Measurements from ENCODE around the gene ANGPTL1. TPM values are rescaled to one million over a fixed set of nuclear protein-coding genes. Genes with fewer than 3 reads are reported as not detected.

ANGPTL1 gene
- total RNA-seq, 2 experiments from 2014 or later: not detected

DNA sequence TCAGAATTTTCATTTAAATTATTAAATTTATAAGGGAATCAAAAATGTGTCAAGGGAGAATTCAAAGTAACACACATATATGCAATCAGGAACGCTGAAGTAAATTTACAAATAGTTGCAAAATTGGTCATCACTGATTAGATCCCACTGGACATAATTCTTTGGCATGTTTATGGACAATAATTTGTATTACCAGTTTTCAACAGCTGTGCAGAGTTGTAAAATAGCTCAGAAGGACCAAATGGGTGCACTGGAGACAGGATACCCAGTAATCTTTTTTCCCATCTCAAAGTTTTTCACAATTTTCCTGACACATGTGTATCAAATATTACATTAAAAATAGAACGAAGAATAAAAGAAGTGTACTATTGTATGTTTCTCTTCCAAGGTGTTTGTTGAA, 4.1 kb upstream of the ANGPTL1 start:
- POLR2A ChIA-PET: interaction anchor here (1.3 kb wide), 1 partner anchor 8 kb away, joined by 4 read pairs; no protein-coding TSS in a partner anchor

DNA sequence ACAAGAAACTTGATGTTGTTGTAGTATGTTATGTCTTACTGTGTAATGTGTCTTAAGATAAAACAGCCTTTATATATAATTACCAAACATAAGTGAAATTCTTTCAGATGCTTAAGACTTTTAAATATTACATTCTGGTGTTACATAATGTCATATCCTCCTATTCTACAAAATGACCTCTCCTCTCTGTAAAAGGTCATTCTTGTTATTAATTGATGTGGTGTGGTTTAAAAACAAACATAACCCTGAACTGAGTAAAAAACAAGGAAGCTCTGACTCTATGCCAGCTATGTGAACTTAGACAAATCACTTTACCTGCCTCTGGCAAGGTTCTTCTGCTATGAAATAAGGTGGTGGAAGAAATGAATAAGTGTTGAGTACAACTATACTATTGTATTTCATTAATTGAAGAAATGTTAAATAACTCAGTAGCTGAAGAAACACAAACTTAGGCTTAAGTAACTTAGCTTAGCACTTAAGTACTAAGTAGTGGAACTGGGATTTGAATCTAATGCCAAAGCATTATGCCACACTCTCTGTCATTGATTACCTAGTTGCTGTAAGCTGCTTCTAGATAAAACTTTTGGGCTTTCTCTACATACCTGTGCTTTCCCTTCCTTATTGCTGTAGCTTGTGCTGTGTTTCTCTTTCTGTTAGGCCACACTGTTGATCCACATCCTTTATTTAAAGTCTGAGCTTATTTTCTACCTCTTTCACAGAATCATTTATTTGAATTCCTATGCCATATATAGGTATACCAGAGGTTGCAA, 859 bp upstream of the ANGPTL1 start:
- CTCF ChIA-PET (ENCODE audit: unreplicated experiment): no interaction called here
- TF ChIP-seq EZH2phosphoT487 (IDR thresholded peaks at IDR 0.05; ENCODE audit: borderline replicate concordance, low read depth, low read length): no peak
- TF ChIP-seq, protein P1, sequence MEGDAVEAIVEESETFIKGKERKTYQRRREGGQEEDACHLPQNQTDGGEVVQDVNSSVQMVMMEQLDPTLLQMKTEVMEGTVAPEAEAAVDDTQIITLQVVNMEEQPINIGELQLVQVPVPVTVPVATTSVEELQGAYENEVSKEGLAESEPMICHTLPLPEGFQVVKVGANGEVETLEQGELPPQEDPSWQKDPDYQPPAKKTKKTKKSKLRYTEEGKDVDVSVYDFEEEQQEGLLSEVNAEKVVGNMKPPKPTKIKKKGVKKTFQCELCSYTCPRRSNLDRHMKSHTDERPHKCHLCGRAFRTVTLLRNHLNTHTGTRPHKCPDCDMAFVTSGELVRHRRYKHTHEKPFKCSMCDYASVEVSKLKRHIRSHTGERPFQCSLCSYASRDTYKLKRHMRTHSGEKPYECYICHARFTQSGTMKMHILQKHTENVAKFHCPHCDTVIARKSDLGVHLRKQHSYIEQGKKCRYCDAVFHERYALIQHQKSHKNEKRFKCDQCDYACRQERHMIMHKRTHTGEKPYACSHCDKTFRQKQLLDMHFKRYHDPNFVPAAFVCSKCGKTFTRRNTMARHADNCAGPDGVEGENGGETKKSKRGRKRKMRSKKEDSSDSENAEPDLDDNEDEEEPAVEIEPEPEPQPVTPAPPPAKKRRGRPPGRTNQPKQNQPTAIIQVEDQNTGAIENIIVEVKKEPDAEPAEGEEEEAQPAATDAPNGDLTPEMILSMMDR (conservative IDR thresholded peaks at IDR 0.05; ENCODE audit: low read length): no peak
- H3K4me2 ChIP-seq (ENCODE audit: low read length): no peak overlapping the region

More for the DNA sequence above, 4.1 kb upstream of the ANGPTL1 start:
- no peaks in the 10 kb centered on the region for H3K9me3 ChIP-seq (ENCODE audit: low read length)
- TF ChIP-seq, protein P1 (conservative IDR thresholded peaks at IDR 0.05; ENCODE audit: low read length): no peak
- no peak for TF ChIP-seq EZH2phosphoT487 (IDR thresholded peaks at IDR 0.05; ENCODE audit: borderline replicate concordance, low read depth, low read length)
- CTCF ChIA-PET (ENCODE audit: unreplicated experiment): no interaction called here
- no peaks in the 10 kb centered on the region for H3K9me2 ChIP-seq (ENCODE audit: insufficient read depth, low read length)
- intact Hi-C loops (cut with micrococcal nuclease; ENCODE audit: unreplicated experiment): no loop called here
- no peaks in the 10 kb centered on the region for H3K79me2 ChIP-seq (ENCODE audit: insufficient read depth, low read depth, low read length)
- H3K27ac ChIP-seq (ENCODE audit: low read depth, low read length, poor library complexity, severe bottlenecking): no peak overlapping the region
- H2AFZ ChIP-seq (ENCODE audit: low read length): no peak overlapping the region
- DNase-seq (ENCODE audit: low spot score): no peak
- no peaks in the 10 kb centered on the region; the same call in 1 of the 2 replicates for H4K20me1 ChIP-seq (ENCODE audit: insufficient read depth, low read length)
- no TSS peak for BruUV-seq (replicated peaks)
- no peak overlapping the region for H3K4me2 ChIP-seq (ENCODE audit: low read length)
- H3K4me1 ChIP-seq (ENCODE audit: insufficient read depth, low read length, poor library complexity, severe bottlenecking): no peaks in the 10 kb centered on the region
- peaks cover 46% of the 10 kb centered on the region; the same call in 1 of the 2 replicates for H3K36me3 ChIP-seq (ENCODE audit: insufficient read depth, low read length)
- H3K4me3 ChIP-seq (ENCODE audit: low read depth, low read length, poor library complexity, severe bottlenecking): no peak overlapping the region

DNA sequence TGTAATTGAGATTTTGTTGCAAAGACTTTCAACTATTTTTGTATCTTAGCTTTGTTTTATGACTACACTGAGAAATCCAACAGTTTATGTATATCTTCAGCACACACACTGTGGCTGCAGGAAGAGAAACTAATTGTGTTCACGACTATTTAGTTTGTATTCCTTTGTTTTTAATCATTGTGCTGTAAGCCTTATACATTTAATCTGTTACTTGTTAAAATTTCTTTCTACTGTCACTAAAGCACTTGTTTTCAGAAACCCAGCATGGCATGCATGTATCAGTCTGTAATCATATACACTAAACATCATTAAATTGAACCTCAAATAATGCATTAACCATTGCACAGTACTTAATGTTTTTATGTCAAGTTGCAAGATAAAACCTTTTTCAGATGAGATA, 656 bp downstream of the ANGPTL1 start:
- H3K9me2 ChIP-seq (ENCODE audit: insufficient read depth, low read length): no peaks in the 10 kb centered on the region
- no peaks in the 10 kb centered on the region for H4K20me1 ChIP-seq (ENCODE audit: insufficient read depth, low read length)
- H2AFZ ChIP-seq (ENCODE audit: low read length): no peak overlapping the region
- H3K27ac ChIP-seq (ENCODE audit: low read depth, low read length, poor library complexity, severe bottlenecking): no peak overlapping the region
- BruUV-seq (replicated peaks): no TSS peak
- TF ChIP-seq, protein P1 (conservative IDR thresholded peaks at IDR 0.05; ENCODE audit: low read length): no peak
- TF ChIP-seq EZH2phosphoT487 (IDR thresholded peaks at IDR 0.05; ENCODE audit: borderline replicate concordance, low read depth, low read length): no peak
- intact Hi-C loops (cut with micrococcal nuclease; ENCODE audit: unreplicated experiment): no loop called here
- ChIA-PET CTCF (ENCODE audit: unreplicated experiment) (no interaction called here), POLR2A (interaction anchor here (0.5 to 6.8 kb wide), 5 partner anchors 10 to 319 kb away, joined by 3 to 53 read pairs (median 4); no protein-coding TSS in a partner anchor)
- H3K9me3 ChIP-seq (ENCODE audit: low read length): no peaks in the 10 kb centered on the region
- DNase-seq (ENCODE audit: low spot score): no peak
- H3K79me2 ChIP-seq (ENCODE audit: insufficient read depth, low read depth, low read length): no peaks in the 10 kb centered on the region
- H3K4me2 ChIP-seq (ENCODE audit: low read length): no peak overlapping the region
- H3K4me1 ChIP-seq (ENCODE audit: insufficient read depth, low read length, poor library complexity, severe bottlenecking): no peaks in the 10 kb centered on the region
- H3K4me3 ChIP-seq (ENCODE audit: low read depth, low read length, poor library complexity, severe bottlenecking): no peak overlapping the region
- H3K36me3 ChIP-seq (ENCODE audit: insufficient read depth, low read length): peaks cover 37% of the 10 kb centered on the region

More for the DNA sequence above, 859 bp upstream of the ANGPTL1 start:
- no peak overlapping the region for H3K4me3 ChIP-seq (ENCODE audit: low read depth, low read length, poor library complexity, severe bottlenecking)
- no peaks in the 10 kb centered on the region for H3K9me3 ChIP-seq (ENCODE audit: low read length)
- no peaks in the 10 kb centered on the region for H3K4me1 ChIP-seq (ENCODE audit: insufficient read depth, low read length, poor library complexity, severe bottlenecking)
- H3K36me3 ChIP-seq (ENCODE audit: insufficient read depth, low read length): peaks cover 25% of the 10 kb centered on the region; the same call in 1 of the 2 replicates
- no peaks in the 10 kb centered on the region for H3K9me2 ChIP-seq (ENCODE audit: insufficient read depth, low read length)
- POLR2A ChIA-PET: interaction anchor here (0.5 to 6.8 kb wide), 5 partner anchors 9 to 541 kb away, joined by 3 to 53 read pairs (median 4); no protein-coding TSS in a partner anchor
- H2AFZ ChIP-seq (ENCODE audit: low read length): no peak overlapping the region
- H3K27ac ChIP-seq (ENCODE audit: low read depth, low read length, poor library complexity, severe bottlenecking): no peak overlapping the region
- no peaks in the 10 kb centered on the region for H3K79me2 ChIP-seq (ENCODE audit: insufficient read depth, low read depth, low read length)
- no TSS peak for BruUV-seq (replicated peaks)
- H4K20me1 ChIP-seq (ENCODE audit: insufficient read depth, low read length): no peaks in the 10 kb centered on the region
- no peak for DNase-seq (ENCODE audit: low spot score)
- intact Hi-C loops (cut with micrococcal nuclease; ENCODE audit: unreplicated experiment): no loop called here
